Dendritic cell treated with granulocyte-macrophage colony-stimulating factor and Interleukin-4, amounts not matched to agents 40 ng/mL and 50 ng/mL, for 4 days (primary cell): Measurements from ENCODE around the gene C1orf232.

Source experiments
- H3K27ac Mint-ChIP-seq: one replicate; pipeline ENCODE4 v1.8.0; 2022; ENCODE audit warnings: mild to moderate bottlenecking, mixed read lengths
- H3K27me3 Mint-ChIP-seq: one replicate; pipeline ENCODE4 v1.8.0; 2022; ENCODE audit warnings: mild to moderate bottlenecking, mixed read lengths
- H3K36me3 Mint-ChIP-seq: one replicate; pipeline ENCODE4 v1.8.0; 2022; ENCODE audit warnings: low read depth, mixed read lengths
- H3K4me1 Mint-ChIP-seq: one replicate; pipeline ENCODE4 v1.8.0; 2022; ENCODE audit warnings: low read depth, mixed read lengths
- H3K4me3 Mint-ChIP-seq: one replicate; pipeline ENCODE4 v1.8.0; 2022; ENCODE audit warnings: mild to moderate bottlenecking, moderate library complexity, mixed read lengths
- H3K9me3 Mint-ChIP-seq: one replicate; pipeline ENCODE4 v1.8.0; 2022; ENCODE audit warnings: mixed read lengths
- intact Hi-C: fragments of 100-400 bp; cut with micrococcal nuclease; formaldehyde crosslinking; loops from one replicate; pipeline ENCODE4 v1.15.0; 2022

C1orf232 gene

DNA sequence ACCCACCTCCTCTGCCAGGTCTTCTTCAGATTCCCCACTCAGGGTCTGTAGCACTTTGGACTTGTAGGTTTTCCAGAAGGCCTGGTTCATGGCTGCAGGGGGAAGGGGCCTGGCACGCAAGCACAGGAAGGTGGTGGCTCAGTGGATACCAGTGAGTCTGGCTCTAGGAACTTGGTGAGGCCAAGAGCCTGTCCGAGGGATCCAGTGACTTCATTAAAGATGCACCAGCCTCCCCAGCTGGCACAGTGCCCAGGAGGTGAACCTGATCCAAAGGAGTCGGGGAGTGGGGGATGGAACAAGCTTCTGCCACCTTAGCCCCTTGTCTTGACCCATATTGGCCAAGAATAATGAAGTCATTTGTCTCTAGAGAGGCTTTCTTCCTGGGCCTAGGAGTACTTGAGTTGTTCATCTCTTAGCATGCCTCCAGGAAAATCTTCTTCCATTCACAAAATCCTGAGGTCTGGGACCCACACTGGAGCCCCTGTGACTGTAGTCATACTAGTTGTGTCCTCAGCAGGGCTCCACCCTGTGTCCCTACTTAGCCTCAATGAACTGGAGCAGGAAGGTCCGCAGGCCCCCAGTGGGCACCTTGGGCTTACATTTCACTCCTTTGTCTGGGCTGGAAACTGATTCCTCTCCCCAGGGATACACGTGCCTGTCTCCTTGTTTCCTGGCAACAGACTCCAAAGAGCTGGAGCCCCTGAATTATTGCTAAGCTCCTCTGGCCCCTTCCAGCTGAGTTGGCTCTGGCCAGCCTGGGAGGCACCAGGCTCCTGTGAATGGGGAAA, at the start of gene C1orf232:
C1orf232 (minus strand) TSS at position 554 of the 788 bp plus-strand sequence; CDS start at position 90, 464 bp downstream.
- peak within 1 kb of the TSS; percentile 91 for H3K27ac Mint-ChIP-seq
- peaks cover 27% of the 10 kb centered on the region for H3K27me3 Mint-ChIP-seq
- peaks cover 31% of the 10 kb centered on the region for H3K4me1 Mint-ChIP-seq

DNA sequence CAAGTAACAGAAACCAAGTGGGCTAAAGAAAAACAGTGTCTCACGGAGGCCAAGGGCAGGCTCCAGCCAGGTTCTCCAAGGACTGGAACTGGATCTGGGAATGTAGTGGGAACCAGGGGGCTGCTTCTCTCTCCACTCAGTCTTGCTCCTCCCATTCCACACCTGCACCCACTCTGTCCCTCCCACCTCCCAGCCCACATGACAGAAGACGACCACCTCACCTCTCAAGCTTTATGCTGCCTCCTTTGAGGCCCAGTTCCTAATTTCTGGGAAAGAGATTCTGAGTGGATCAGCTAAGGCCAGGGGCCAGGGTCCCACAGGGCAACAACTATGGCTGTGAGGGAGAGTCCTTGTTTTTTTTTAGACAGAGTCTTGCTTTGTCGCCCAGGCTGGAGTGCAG, 46.5 kb upstream of the C1orf232 start:
- H3K27me3 Mint-ChIP-seq: peaks cover 5% of the 10 kb centered on the region
- no peaks in the 10 kb centered on the region for H3K9me3 Mint-ChIP-seq
- intact Hi-C loops: no loop called here

More for the DNA sequence above, at the start of gene C1orf232:
- Mint-ChIP-seq H3K9me3 (no peaks in the 10 kb centered on the region), H3K4me3 (peak within 1 kb of the TSS; percentile 93), H3K36me3 (peaks cover 13% of the 10 kb centered on the region)
- intact Hi-C loops: loop anchor here (5.0 kb wide), 2 partner anchors 64 to 154 kb away; partner anchors contain the start of gene CEP85

DNA sequence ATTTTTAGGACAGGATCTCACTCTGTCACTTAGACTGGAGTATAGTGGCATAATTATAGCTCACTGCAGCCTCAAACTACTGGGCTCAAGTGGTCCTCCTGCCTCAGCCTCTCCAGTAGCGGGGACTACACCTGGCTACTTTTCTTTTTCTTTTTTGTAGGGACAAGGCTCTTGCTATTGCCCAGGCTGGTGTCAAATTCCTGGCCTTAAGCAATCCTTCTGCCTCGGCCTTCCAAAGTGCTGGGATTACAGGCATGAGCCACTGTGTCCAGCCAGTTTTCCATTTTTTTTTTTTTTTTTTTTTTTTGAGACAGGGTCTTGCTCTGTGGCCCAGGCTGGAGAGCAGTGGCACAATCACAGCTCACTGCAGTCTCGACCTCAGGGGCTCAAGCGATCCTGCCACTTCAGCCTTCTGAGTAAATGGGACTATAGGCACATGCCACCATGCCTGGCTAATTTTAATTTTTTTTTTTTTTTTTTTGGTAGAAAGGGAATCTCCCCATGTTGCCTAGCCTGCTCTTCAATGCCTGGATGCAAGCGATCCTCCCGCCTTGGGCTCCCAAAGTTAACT, 44.7 kb upstream of the C1orf232 start:
- Mint-ChIP-seq H3K4me1 (no peaks in the 10 kb centered on the region), H3K36me3 (no peaks in the 10 kb centered on the region), H3K27me3 (peaks cover 6% of the 10 kb centered on the region), H3K9me3 (no peaks in the 10 kb centered on the region), H3K4me3 (no peak overlapping the region), H3K27ac (no peak overlapping the region)
- intact Hi-C loops: no loop called here

More for the DNA sequence above, 46.5 kb upstream of the C1orf232 start:
- Mint-ChIP-seq H3K36me3 (no peaks in the 10 kb centered on the region), H3K4me1 (peaks cover 11% of the 10 kb centered on the region), H3K4me3 (no peak overlapping the region), H3K27ac (no peak overlapping the region)

DNA sequence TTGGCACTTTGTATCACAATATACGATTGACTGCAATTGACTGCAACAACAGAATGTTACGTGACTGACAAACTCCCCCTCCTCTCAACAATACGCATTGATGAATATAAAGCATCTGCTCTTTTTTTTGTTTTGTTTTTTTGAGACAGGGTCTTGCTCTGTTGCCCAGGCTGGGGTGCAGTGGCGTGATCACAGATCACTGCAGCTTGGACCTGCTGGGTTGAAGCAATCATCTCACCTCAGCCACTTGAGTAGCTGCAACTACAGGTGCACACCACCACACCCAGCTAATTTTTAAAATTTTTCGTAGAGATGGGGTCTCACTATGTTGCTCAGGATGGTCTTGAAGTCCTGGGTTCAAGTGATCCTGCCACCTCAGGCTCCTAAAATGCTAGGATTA, 44.0 kb upstream of the C1orf232 start:
- intact Hi-C loops: no loop called here
- no peak overlapping the region for H3K4me3 Mint-ChIP-seq

DNA sequence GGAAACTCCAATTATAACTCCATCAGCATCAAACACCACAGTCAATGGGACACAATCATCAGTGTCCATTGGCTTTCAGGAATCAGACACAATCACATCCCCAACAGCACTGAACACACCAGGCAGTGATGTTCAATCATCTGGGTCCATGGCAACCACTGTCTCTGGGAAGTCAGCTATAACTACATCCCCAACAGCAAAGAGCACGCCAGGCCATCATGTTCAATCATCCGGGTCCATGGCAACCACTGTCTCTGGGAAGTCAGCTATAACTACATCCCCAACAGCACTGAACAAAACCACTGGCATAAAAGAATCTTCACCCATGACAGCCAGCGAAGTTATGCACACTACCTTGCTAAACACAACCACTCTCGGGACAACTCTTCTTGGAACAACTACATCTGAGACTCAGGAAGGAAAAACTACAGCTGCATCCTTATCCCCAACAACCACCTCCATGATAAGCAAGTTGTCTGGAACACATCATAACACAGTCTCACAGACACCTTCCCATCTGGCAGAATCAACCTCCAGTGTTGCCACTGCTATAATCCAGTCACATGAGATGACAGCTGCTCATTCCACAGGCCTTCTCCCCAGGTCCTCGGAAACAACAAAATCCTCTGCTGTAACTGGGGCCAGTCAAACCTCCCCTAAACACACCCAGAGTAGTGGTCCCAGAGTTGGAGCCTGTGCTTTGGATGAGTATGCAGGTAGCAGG, 41.5 kb upstream of the C1orf232 start:
- intact Hi-C loops: no loop called here
- no peaks in the 10 kb centered on the region for H3K4me1 Mint-ChIP-seq
- H3K36me3 Mint-ChIP-seq: no peaks in the 10 kb centered on the region
- H3K27me3 Mint-ChIP-seq: peaks cover 7% of the 10 kb centered on the region
- no peak overlapping the region for H3K27ac Mint-ChIP-seq
- H3K4me3 Mint-ChIP-seq: no peak overlapping the region
- H3K9me3 Mint-ChIP-seq: no peaks in the 10 kb centered on the region

More for the DNA sequence above, 44.0 kb upstream of the C1orf232 start:
- Mint-ChIP-seq H3K36me3 (no peaks in the 10 kb centered on the region), H3K9me3 (no peaks in the 10 kb centered on the region), H3K27me3 (peaks cover 5% of the 10 kb centered on the region), H3K27ac (no peak overlapping the region), H3K4me1 (no peaks in the 10 kb centered on the region)

DNA sequence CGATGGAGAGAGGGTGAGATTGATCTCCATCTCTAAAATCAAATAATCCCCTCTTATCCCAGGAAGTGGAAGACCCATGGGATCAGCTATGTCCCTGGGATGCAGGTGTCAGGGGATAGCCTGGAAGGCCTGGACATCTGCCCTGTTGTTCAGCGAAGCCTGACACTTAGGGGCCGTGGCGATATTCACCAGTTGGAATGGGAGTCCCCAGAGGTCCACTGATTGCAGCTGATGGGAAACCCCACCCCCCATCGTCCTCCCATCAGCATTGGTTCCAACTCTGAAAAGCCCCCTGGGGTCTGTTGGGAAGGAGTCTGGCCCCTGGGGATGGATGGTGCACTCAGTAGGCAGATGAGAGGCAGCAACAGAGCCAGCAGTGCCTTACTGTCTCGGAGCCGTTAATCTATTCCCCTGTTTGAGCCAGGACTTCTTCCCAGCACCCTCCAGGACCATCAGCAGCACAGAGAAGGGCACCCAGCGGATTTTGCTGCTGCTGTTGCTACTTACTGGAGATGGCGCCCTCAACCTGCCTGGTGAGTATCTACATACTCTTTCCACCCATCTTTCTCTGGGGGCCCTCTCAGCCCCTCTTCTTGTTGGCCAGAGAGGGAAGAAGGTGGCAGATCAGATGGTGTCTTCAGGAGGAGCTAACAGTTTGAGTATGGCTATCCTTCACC, 35.0 kb upstream of the C1orf232 start:
- H3K36me3 Mint-ChIP-seq: no peaks in the 10 kb centered on the region
- no peaks in the 10 kb centered on the region for H3K9me3 Mint-ChIP-seq
- intact Hi-C loops: no loop called here
- peaks cover 18% of the 10 kb centered on the region for H3K27me3 Mint-ChIP-seq
- H3K4me3 Mint-ChIP-seq: no peak overlapping the region
- peaks cover 24% of the 10 kb centered on the region for H3K4me1 Mint-ChIP-seq
- H3K27ac Mint-ChIP-seq: no peak overlapping the region

DNA sequence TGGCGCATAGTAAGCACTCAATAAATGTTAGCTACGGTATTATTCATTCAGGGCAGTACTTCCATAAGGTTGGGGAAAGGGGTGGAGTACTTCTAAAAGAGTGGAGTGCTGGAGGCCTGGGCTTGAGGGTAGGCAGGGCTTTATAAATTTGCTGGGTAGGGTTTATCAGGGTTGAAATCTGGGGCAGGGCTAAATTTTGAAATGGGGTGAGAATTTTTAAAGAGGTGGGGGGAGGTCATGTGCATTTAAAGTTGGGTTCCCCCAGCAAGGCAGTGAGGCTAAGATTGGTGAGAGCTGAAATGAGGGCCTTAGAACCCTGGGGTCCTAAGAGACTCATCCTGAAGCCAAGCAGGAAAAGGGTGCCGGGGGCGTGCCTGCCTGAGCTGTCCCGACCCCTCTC, 31.6 kb upstream of the C1orf232 start:
- Mint-ChIP-seq H3K27ac (no peak overlapping the region), H3K4me1 (peaks cover 24% of the 10 kb centered on the region), H3K9me3 (no peaks in the 10 kb centered on the region), H3K36me3 (no peaks in the 10 kb centered on the region), H3K27me3 (peaks cover 21% of the 10 kb centered on the region), H3K4me3 (no peak overlapping the region)
- intact Hi-C loops: no loop called here

DNA sequence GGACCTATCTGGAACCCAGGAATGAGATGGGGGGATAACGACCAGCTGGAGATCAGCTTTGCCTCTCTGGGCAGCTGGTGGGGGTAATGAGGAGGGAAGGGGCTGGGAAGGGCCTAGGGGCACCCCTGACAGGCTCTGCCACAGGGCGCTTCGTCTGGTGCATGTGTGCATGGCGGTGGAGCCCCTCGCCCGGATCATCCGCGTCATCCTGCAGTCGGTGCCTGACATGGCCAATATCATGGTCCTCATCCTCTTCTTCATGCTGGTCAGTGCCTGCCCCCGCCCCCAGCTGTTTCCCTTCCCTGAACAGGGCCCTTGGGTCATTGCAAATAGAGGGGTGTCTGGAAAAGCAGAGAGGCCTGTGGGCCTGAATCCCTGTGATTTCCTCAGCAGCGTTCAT, 29.1 kb upstream of the C1orf232 start:
- peaks cover 19% of the 10 kb centered on the region for H3K4me1 Mint-ChIP-seq
- intact Hi-C loops: no loop called here
- no peak overlapping the region for H3K27ac Mint-ChIP-seq
- no peaks in the 10 kb centered on the region for H3K36me3 Mint-ChIP-seq
- H3K27me3 Mint-ChIP-seq: peaks cover 22% of the 10 kb centered on the region
- no peaks in the 10 kb centered on the region for H3K9me3 Mint-ChIP-seq
- H3K4me3 Mint-ChIP-seq: no peak overlapping the region

DNA sequence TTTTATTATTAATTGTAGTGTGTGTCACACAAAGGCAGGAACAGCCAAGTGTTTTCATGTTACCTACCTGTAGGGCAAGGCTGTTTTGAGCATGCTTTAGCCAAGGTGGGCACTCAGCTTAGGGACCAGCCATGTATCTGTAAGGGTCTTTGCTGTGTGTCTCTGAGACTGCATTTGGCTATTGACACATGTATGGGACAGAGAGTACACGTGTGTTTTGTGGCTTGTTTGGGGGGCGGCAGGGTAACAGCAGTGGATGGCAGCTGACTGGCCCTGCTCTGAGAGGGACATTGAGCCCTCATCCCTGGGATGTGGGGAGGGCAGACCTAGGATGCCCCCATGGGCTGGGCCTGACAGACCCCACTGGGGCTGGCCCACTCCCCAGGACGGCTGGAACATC, 28.5 kb upstream of the C1orf232 start:
- Mint-ChIP-seq H3K4me1 (peaks cover 18% of the 10 kb centered on the region), H3K9me3 (no peaks in the 10 kb centered on the region)
- intact Hi-C loops: no loop called here

DNA sequence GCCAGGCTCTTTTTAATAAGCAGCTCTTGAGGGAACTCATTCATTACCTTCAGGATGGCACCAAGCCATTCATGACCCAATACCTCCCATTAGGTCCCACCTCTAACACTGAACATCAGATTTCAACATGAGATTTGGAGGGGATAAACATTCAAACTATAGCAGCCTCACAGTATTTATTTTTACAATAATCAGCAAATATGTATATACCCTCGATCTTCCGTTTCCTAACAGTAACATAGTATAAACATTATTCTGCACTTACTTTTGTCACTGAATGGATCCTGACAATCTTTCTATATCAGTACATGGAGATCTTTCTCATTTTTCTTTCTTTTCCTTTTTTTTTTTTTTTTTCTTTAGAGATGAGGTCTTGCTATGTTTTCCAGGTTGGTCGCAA, 27.0 kb upstream of the C1orf232 start:
- Mint-ChIP-seq H3K4me3 (no peak overlapping the region), H3K27me3 (peaks cover 17% of the 10 kb centered on the region), H3K9me3 (no peaks in the 10 kb centered on the region), H3K4me1 (peaks cover 3% of the 10 kb centered on the region), H3K27ac (no peak overlapping the region), H3K36me3 (no peaks in the 10 kb centered on the region)
- intact Hi-C loops: no loop called here

More for the DNA sequence above, 28.5 kb upstream of the C1orf232 start:
- H3K27me3 Mint-ChIP-seq: peaks cover 19% of the 10 kb centered on the region
- no peaks in the 10 kb centered on the region for H3K36me3 Mint-ChIP-seq
- no peak overlapping the region for H3K4me3 Mint-ChIP-seq
- H3K27ac Mint-ChIP-seq: no peak overlapping the region

DNA sequence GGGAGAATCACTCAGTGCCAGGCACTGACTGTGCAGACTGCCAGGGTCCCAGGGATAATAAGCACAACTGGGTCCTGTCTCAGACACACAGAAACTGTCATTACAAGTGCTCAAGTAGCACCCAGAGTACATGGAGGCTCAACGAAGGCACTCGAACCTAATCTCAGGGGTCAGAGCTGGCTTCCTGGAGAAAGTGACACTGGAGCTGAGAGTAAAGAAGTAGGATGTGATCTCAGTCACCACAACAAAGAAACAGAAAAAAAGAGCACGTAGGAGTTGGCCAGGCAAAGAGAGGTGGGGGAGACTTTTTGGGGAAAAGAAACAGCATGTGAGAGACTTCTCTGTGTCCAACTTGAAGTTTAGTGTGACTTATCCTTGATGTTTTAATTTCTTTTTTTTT, 23.0 kb upstream of the C1orf232 start:
- no peaks in the 10 kb centered on the region for H3K36me3 Mint-ChIP-seq
- intact Hi-C loops: no loop called here
- no peaks in the 10 kb centered on the region for H3K4me1 Mint-ChIP-seq
- peaks cover 10% of the 10 kb centered on the region for H3K27me3 Mint-ChIP-seq
- H3K27ac Mint-ChIP-seq: no peak overlapping the region
- H3K4me3 Mint-ChIP-seq: no peak overlapping the region
- H3K9me3 Mint-ChIP-seq: no peaks in the 10 kb centered on the region

DNA sequence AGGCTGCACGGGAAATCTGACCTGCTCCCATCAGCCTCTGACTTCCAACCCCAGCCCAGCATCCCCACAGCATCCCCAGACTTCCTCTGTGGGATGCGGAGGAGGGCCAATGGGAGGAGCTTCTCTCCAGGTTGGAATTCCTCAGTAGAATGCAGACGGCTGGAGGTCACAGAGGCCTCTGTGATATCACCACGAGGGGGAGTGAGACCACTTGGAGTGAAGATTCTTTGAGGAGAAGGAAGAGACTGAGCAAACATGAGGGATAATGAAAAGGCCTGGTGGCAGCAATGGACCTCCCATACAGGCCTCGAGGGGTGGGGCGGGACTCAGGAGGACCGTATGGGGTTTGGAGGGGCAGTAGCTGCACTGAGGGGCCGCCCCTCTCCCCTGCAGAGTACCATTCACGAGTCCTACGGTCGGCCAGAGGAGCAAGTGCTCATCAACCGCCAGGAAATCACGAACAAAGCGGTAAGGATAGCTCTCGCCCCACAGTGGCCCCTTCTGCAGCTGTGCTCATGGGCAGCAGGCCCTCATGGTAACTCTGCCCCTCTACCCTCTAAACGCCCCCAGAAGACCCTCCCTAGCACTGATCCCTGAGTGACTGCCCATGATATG, 21.7 kb upstream of the C1orf232 start, which contains the start of gene CATSPER4:
CATSPER4 (plus strand) TSS at position 230 of the 615 bp plus-strand sequence; CDS start at position 256, 26 bp downstream.
- Mint-ChIP-seq H3K27ac (peak within 1 kb of the TSS; percentile 50), H3K4me1 (no peaks in the 10 kb centered on the region), H3K4me3 (no peak within 1 kb of the TSS), H3K36me3 (no peaks in the 10 kb centered on the region), H3K9me3 (no peaks in the 10 kb centered on the region), H3K27me3 (peaks cover 9% of the 10 kb centered on the region)
- intact Hi-C loops: no loop called here

DNA sequence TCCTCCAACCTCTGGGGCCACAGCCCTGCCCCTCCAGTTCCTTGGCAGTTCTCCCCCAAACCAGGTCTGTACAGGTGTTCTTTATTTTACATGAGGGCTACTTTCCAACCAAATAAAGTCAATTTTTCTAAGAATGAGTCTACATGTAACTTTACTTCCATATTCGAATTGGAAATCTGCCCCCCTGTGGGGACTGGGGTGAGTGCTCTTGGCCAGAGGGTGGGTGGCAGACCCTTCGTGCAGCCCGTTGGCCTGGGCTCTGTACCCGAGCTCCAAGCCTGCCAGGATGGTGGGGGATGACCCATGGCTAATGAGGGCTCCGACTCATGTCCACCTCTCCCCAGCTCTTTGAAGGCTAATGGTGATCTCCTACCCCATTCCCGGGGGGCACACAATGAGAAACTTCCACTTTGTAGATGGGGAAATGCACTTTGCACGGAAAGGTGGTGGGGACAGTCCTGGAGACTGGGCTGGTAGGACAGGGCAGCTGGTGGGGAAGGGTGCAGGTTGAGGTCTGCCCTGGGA, 21.1 kb upstream of the C1orf232 start:
- Mint-ChIP-seq H3K36me3 (no peaks in the 10 kb centered on the region), H3K27ac (peak overlapping the region; percentile 50), H3K4me1 (no peaks in the 10 kb centered on the region), H3K9me3 (no peaks in the 10 kb centered on the region), H3K4me3 (no peak overlapping the region), H3K27me3 (peaks cover 8% of the 10 kb centered on the region)
- intact Hi-C loops: no loop called here
